Nephron progenitor cell (in vitro differentiated cells): Measurements from ENCODE around the gene BRMS1L.
"Not testable (repeated sequence)": the region's sequence is repeated elsewhere in the genome, so short reads cannot be mapped to it uniquely, and the experiment has no call there.

ENCODE experiments used
- DNase-seq: peaks from one replicate; pipeline ENCODE4 v3.0.0; 2021
- H3K27ac Mint-ChIP-seq: 2 replicates; pipeline ENCODE4 v1.8.0; 2021; ENCODE audit warnings: mild to moderate bottlenecking, moderate library complexity, mixed read lengths
- H3K27me3 Mint-ChIP-seq: 2 replicates; pipeline ENCODE4 v1.8.0; 2021; ENCODE audit warnings: mild to moderate bottlenecking, low read depth, mixed read lengths; ENCODE audit not compliant: poor library complexity
- H3K36me3 Mint-ChIP-seq: 2 replicates; pipeline ENCODE4 v1.8.0; 2021; ENCODE audit warnings: low read depth, mixed read lengths
- H3K4me1 Mint-ChIP-seq: 2 replicates; pipeline ENCODE4 v1.8.0; 2021; ENCODE audit warnings: mixed read lengths
- H3K4me3 Mint-ChIP-seq: 2 replicates; pipeline ENCODE4 v1.8.0; 2021; ENCODE audit warnings: mild to moderate bottlenecking, moderate library complexity, mixed read lengths
- H3K9me3 Mint-ChIP-seq: 2 replicates; pipeline ENCODE4 v1.8.0; 2021; ENCODE audit warnings: mild to moderate bottlenecking, moderate library complexity, mixed read lengths
- TF ChIP-seq, protein P1 (sequence below): fragments of 200-600 bp; sonication (generic); IDR thresholded peaks from 2 replicates; pipeline ENCODE4 v1.5.0; 2021; ENCODE audit warnings: antibody characterized with exemption

Gene BRMS1L

GRCh38 chr14:35819591-35820540, 6.3 kb upstream of the BRMS1L start:
- Mint-ChIP-seq H3K4me3 (no peak overlapping the region), H3K36me3 (no peaks in the 10 kb centered on the region), H3K4me1 (no peaks in the 10 kb centered on the region), H3K27ac (no peak overlapping the region), H3K27me3 (peaks cover 27% of the 10 kb centered on the region), H3K9me3 (no peaks in the 10 kb centered on the region)
- TF ChIP-seq, protein P1, sequence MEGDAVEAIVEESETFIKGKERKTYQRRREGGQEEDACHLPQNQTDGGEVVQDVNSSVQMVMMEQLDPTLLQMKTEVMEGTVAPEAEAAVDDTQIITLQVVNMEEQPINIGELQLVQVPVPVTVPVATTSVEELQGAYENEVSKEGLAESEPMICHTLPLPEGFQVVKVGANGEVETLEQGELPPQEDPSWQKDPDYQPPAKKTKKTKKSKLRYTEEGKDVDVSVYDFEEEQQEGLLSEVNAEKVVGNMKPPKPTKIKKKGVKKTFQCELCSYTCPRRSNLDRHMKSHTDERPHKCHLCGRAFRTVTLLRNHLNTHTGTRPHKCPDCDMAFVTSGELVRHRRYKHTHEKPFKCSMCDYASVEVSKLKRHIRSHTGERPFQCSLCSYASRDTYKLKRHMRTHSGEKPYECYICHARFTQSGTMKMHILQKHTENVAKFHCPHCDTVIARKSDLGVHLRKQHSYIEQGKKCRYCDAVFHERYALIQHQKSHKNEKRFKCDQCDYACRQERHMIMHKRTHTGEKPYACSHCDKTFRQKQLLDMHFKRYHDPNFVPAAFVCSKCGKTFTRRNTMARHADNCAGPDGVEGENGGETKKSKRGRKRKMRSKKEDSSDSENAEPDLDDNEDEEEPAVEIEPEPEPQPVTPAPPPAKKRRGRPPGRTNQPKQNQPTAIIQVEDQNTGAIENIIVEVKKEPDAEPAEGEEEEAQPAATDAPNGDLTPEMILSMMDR, result no peak
- no peak for DNase-seq

- Mint-ChIP-seq H3K9me3 (peaks cover 3% of the 10 kb centered on the region), H3K36me3 (no peaks in the 10 kb centered on the region), H3K27ac (no peak overlapping the region), H3K4me3 (no peak overlapping the region), H3K4me1 (peaks cover 4% of the 10 kb centered on the region), H3K27me3 (peaks cover 27% of the 10 kb centered on the region)
- DNase-seq, result no peak
- TF ChIP-seq, protein P1, result no peak
These were observed 4.3 kb upstream of the BRMS1L start for GRCh38 chr14:35821564-35822411.

GRCh38 chr14:35822501-35822900, 3.6 kb upstream of the BRMS1L start:
- Mint-ChIP-seq H3K9me3 (peaks cover 3% of the 10 kb centered on the region), H3K4me1 (peaks cover 12% of the 10 kb centered on the region), H3K27me3 (peaks cover 24% of the 10 kb centered on the region), H3K27ac (no peak overlapping the region), H3K4me3 (no peak overlapping the region), H3K36me3 (no peaks in the 10 kb centered on the region)
- TF ChIP-seq, protein P1, result no peak
- no peak for DNase-seq

DNA sequence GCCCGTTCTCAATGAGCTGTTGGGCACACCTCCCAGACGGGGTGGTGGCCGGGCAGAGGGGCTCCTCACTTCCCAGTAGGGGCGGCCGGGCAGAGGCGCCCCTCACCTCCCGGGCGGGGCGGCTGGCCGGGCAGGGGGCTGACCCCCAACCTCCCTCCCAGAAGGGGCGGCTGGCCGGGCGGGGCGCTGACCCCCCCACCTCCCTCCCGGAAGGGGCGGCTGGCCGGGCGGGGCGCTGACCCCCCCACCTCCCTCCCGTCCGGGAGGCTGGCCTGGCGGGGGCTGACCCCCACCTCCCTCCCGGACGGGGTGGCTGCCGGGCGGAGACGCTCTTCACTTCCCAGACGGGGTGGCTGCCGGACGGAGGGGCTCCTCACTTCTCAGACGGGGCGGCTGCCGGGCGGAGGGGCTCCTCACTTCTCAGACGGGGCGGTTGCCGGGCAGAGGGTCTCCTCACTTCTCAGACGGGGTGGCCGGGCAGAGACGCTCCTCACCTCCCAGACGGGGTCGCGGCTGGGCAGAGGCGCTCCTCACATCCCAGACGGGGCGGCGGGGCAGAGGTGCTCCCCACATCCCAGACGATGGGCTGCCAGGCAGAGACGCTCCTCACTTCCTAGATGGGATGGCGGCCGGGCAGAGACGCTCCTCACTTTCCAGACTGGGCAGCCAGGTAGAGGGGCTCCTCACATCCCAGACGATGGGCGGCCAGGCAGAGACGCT, 1.5 kb upstream of the BRMS1L start:
- not testable (repeated sequence) for DNase-seq, H3K9me3 Mint-ChIP-seq, H3K4me3 Mint-ChIP-seq, H3K36me3 Mint-ChIP-seq, H3K27ac Mint-ChIP-seq
- H3K4me1 Mint-ChIP-seq, result peaks cover 28% of the 10 kb centered on the region
- peaks cover 24% of the 10 kb centered on the region for H3K27me3 Mint-ChIP-seq

DNA sequence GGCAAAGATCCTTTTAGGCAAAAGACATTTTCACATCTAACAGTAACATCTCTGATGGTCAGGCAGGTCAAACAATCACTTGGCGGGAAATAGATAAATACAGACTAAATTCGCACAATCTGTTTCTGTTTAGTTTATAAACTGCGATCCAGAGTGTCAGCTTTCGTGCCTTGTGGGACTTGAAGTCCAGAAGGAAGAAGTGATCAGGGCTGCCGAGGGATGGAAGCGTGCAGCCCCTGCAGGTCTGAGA, 245 bp upstream of the BRMS1L start:
- Mint-ChIP-seq H3K9me3 (peaks cover 3% of the 10 kb centered on the region), H3K36me3 (peaks cover 13% of the 10 kb centered on the region), H3K4me3 (peak overlapping the region; percentile 95), H3K4me1 (peaks cover 28% of the 10 kb centered on the region), H3K27ac (peak overlapping the region; percentile 92), H3K27me3 (peaks cover 18% of the 10 kb centered on the region)
- DNase-seq, result no peak
- TF ChIP-seq, protein P1, result no peak

- Mint-ChIP-seq H3K4me3 (peak overlapping the region; percentile 95), H3K4me1 (peaks cover 28% of the 10 kb centered on the region), H3K36me3 (peaks cover 23% of the 10 kb centered on the region), H3K9me3 (peaks cover 3% of the 10 kb centered on the region), H3K27me3 (peaks cover 14% of the 10 kb centered on the region), H3K27ac (peak overlapping the region; percentile 85)
- DNase-seq, result no peak
- TF ChIP-seq, protein P1, result no peak
These were observed 846 bp downstream of the BRMS1L start for GRCh38 chr14:35826952-35827416.
